ENCODE measurements around the gene TUBD1.

GRCh38 chr17:59869941-59870218 lies 22.9 kb downstream of the TUBD1 start:
- TF ChIP-seq CTCF (IDR thresholded peaks at IDR 0.05; ENCODE audit: low read depth, low read length) = no peak
- TF ChIP-seq EZH2phosphoT487 (IDR thresholded peaks at IDR 0.05; ENCODE audit: low read depth) = no peak
